Heart right ventricle (tissue), 16 donors: ENCODE data around the gene MVP. TPM values are rescaled to one million over a fixed set of nuclear protein-coding genes. Genes with fewer than 3 reads are reported as not detected.
"Not testable (repeated sequence)": the region's sequence is repeated elsewhere in the genome, so short reads cannot be mapped to it uniquely, and the experiment has no call there.

Experiments used
- ATAC-seq, 8 donors: fragments of 200-7000 bp; cut with Tn5 transposase; one replicate each; pipeline ENCODE4 v1.9.1; 2020; ENCODE audit warnings: mild to moderate bottlenecking in 8 of 8, moderate library complexity in 8 of 8, moderate number of reproducible peaks in 1 of 8
- DNase-seq, 2 donors: peaks; one replicate each; pipeline ENCODE4 v3.0.0-alpha.2; 2020
- H3K27ac ChIP-seq, 10 donors: fragments of 200-600 bp; sonication (generic) in 2 of 10; one replicate each; pipeline versions ENCODE4 v1.5.0 to v1.8.0; 2020 to 2022; ENCODE audit warnings: mild to moderate bottlenecking in 3 of 10
- H3K27me3 ChIP-seq, 7 donors: fragments of 200-600 bp; one replicate each; pipeline ENCODE4 v1.8.0; 2021 to 2022; ENCODE audit warnings: mild to moderate bottlenecking in 2 of 7
- H3K36me3 ChIP-seq, 9 donors: fragments of 200-600 bp; sonication (generic) in 1 of 9; one replicate each; pipeline versions ENCODE4 v1.5.0 to v1.8.0; 2020 to 2022; ENCODE audit warnings: mild to moderate bottlenecking in 2 of 9
- H3K4me1 ChIP-seq, 9 donors: fragments of 200-600 bp; sonication (generic) in 1 of 9; one replicate each; pipeline versions ENCODE4 v1.5.0 to v1.8.0; 2020 to 2022; ENCODE audit warnings: mild to moderate bottlenecking in 4 of 9
- H3K4me3 ChIP-seq, 10 donors: fragments of 200-600 bp; sonication (generic) in 2 of 10; one replicate each; pipeline versions ENCODE4 v1.5.0 to v1.8.0; 2020 to 2022; ENCODE audit warnings: mild to moderate bottlenecking in 7 of 10, moderate library complexity in 2 of 10
- H3K9me3 ChIP-seq, 11 donors: fragments of 200-600 bp in 10 of 11; sonication (generic) in 2 of 11; one replicate each; pipeline versions ENCODE4 v1.5.0 to v1.8.0; 2013 to 2022; ENCODE audit warnings: mild to moderate bottlenecking in 2 of 11, control low read depth in 1 of 11, moderate library complexity in 1 of 11
- WGBS, 2 donors: extraction: QIAGEN DNeasy Blood & Tissue Kit; methylation state at CpG; one replicate each; pipeline ENCODE4 v1.1.7; 2013; ENCODE audit warnings: inconsistent platforms in 1 of 2; 5-methylcytosine and 5-hydroxymethylcytosine counted together
- intact Hi-C, 10 donors: fragments of 100-400 bp; cut with DNase I; formaldehyde crosslinking; loops; one replicate each; pipeline versions ENCODE4 v1.11.1 to v1.14.2; 2022
- polyA plus RNA-seq, 2 donors: library from polyadenylated mRNA; stranded (reverse); fragments of 200-250 nt; gene quantifications; one replicate each; pipeline ENCODE4 v1.2.3, GENCODE V29; 2013
- total RNA-seq, 10 donors: library from RNA; stranded (reverse); fragmentation: NEBNext Ultra II Directional in 3 of 10; extraction: Animal tissue kit (Norgen Biotek cat#: 25700) in 3 of 10; gene quantifications; one replicate each; pipeline versions ENCODE4 v1.2.1 to v1.2.4, GENCODE V29; 2021 to 2023
- TF ChIP-seq, protein P1 (sequence below), 9 donors: fragments of 200-600 bp; sonication (generic) in 2 of 9; IDR thresholded peaks; one replicate each; pipeline versions ENCODE4 v1.5.0 to v1.8.0; 2021 to 2022; ENCODE audit warnings: antibody characterized with exemption in 9 of 9, mild to moderate bottlenecking in 5 of 9, moderate library complexity in 1 of 9
- donor health status: Arrhythmogenic right ventricular cardiomyopathy.
- donor health status: ischemic (EF 13 %, LVEDD 7.1; RV severe dilation, severe dysfunction).
- donor health status: healthy with polysubstance abuse.
- donor health status: DM: no; HTN: yes; CAD: no.
- donor health status: DM: no; HTN: no; CAD: no.
- donor health status: ischemic (EF 25% LVEDD 6.9; RV normal size, moderate dysfunction).
- donor health status: ischemic (EF 25% LVEDD 5.7; RV mildly dilated, moderate dysfunction).
- donor health status: healthy.
- donor health status: DM: yes; HTN: yes; CAD: no.
- donor health status: Ischemic cardiomyopathy.
- donor health status: ischemic (EF 35%, LVEDD 5.7; RV mildly dilated, moderate dysfunction).
- donor health status: nonischemic (EF 11% LVEDD 7.7; RV severe dilation, severe dysfunction).
- donor health status: DM: yes; HTN: yes; CAD: no.
- donor health status: PGD.
- donor health status: ischemic (EF 29% LVEDD 5.4; RV normal size, mild dysfunction).
- donor health status: nonischemic (EF 23%, LVEDD 6.1; RV moderate dilation, normal function).

MVP gene
- total and polyA plus RNA-seq, 12 donors: 24.5 to 122 (median 42.7) TPM

DNA sequence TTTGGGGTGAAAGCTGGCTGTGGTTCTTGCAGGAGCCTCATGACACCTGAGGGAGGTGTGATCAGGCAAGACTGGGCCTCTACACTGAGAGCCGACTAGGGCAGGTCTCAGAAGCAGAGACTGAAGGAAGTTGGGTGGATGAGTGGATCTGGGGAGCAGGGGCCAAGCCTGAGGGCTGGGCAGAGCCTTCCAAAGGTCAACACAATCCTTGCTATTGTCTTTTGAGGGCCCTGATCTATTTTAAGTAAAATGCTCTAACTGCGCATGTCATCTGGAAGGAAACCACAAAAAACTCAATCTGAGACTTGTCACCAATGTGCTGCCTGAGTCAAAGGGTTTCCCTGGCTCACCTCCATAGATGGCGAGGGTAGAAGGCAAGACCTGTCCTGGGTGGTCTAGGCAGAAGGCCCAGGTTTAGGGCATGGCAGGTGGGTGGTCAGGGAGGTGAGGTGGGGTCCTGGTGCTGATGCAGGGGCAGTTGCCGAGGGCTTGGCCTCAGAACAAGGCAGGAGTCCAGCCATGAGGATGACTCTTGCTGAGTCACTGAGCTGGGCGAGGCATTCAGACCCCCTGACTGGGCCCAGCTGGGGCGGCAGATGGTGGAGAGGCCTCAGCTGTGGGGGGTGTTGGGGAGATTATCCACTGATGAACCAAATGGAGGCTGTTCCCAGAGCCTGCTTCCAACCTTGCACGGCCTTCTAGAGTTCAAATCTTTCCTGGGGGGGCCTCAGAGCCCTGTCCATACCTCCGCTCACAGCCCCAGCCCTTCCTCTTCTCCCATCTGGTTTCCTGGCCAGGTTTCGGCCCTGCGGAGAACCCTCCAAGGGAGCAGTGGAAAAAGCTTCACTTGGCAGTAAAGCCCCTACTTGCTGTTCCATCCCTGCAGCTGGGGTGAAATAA is 5.1 kb downstream of the MVP start:
- ATAC-seq (peak; percentile 45 to 79 (median 68)), DNase-seq (peak; percentile 52 to 56)
- peaks cover 23 to 72% (median 61%) of the 10 kb centered on the region in 9 donors for H3K4me1 ChIP-seq
- H3K4me3 ChIP-seq: peak overlapping the region in 4 of 10 donors; percentile 4 to 18 (median 14)
- H3K36me3 ChIP-seq: peaks cover 0 to 25% (median 0%) of the 10 kb centered on the region in 9 donors
- peak overlapping the region; percentile 65 to 83 (median 80) for H3K27ac ChIP-seq
- TF ChIP-seq, protein P1, sequence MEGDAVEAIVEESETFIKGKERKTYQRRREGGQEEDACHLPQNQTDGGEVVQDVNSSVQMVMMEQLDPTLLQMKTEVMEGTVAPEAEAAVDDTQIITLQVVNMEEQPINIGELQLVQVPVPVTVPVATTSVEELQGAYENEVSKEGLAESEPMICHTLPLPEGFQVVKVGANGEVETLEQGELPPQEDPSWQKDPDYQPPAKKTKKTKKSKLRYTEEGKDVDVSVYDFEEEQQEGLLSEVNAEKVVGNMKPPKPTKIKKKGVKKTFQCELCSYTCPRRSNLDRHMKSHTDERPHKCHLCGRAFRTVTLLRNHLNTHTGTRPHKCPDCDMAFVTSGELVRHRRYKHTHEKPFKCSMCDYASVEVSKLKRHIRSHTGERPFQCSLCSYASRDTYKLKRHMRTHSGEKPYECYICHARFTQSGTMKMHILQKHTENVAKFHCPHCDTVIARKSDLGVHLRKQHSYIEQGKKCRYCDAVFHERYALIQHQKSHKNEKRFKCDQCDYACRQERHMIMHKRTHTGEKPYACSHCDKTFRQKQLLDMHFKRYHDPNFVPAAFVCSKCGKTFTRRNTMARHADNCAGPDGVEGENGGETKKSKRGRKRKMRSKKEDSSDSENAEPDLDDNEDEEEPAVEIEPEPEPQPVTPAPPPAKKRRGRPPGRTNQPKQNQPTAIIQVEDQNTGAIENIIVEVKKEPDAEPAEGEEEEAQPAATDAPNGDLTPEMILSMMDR (IDR thresholded peaks at IDR 0.05): no peak
- H3K9me3 ChIP-seq: no peaks in the 10 kb centered on the region
- H3K27me3 ChIP-seq: no peaks in the 10 kb centered on the region
- 57 to 67% methylated on average over 10 of the region's 10 CpGs for WGBS, 2 donors
- intact Hi-C loops: no loop called here

- no peak for DNase-seq
- TF ChIP-seq, protein P1 (IDR thresholded peaks at IDR 0.05): no peak
- intact Hi-C loops: no loop called here
- peak overlapping the region in 9 of 10 donors; percentile 65 to 83 (median 81) for H3K27ac ChIP-seq
- no peaks in the 10 kb centered on the region for H3K27me3 ChIP-seq
- no peaks in the 10 kb centered on the region for H3K9me3 ChIP-seq
- no peak overlapping the region for H3K4me3 ChIP-seq
- no peak for ATAC-seq
- H3K36me3 ChIP-seq: peaks cover 0 to 34% (median 7%) of the 10 kb centered on the region in 9 donors
- WGBS, 2 donors: 76 to 93% methylated on average over 5 to 7 of the region's 8 CpGs
- peaks cover 23 to 74% (median 52%) of the 10 kb centered on the region in 9 donors for H3K4me1 ChIP-seq
These were observed 6.1 kb downstream of the MVP start for GRCh38 chr16:29826342-29826695.

GRCh38 chr16:29830774-29831173 is 10.5 kb downstream of the MVP start:
- DNase-seq (no peak), ATAC-seq (no peak)
- Histone ChIP-seq H3K4me3 (no peak overlapping the region), H3K4me1 (peaks cover under 1 to 31% (median 8%) of the 10 kb centered on the region in 9 donors), H3K9me3 (no peaks in the 10 kb centered on the region), H3K27ac (no peak overlapping the region), H3K36me3 (peaks cover 0 to 69% (median 27%) of the 10 kb centered on the region in 9 donors), H3K27me3 (no peaks in the 10 kb centered on the region)
- TF ChIP-seq, protein P1 (IDR thresholded peaks at IDR 0.05): no peak
- intact Hi-C loops: no loop called here
- 95 to 98% methylated on average over 11 of the region's 11 CpGs for WGBS, 2 donors

- Histone ChIP-seq H3K27me3 (no peaks in the 10 kb centered on the region), H3K27ac (no peak overlapping the region), H3K4me3 (no peak overlapping the region), H3K9me3 (no peaks in the 10 kb centered on the region), H3K36me3 (peaks cover 0 to 76% (median 29%) of the 10 kb centered on the region in 9 donors), H3K4me1 (peaks cover 0 to 24% (median 1%) of the 10 kb centered on the region in 9 donors)
- peak in 1 of 2 donors; percentile 35 for DNase-seq
- TF ChIP-seq, protein P1 (IDR thresholded peaks at IDR 0.05): no peak
- WGBS, 2 donors: 50 to 52% methylated on average over 2 of the region's 2 CpGs
- ATAC-seq: peak; percentile 47 to 88 (median 71)
- intact Hi-C loops: no loop called here
These were observed 11.2 kb downstream of the MVP start for GRCh38 chr16:29831490-29831889.

- ATAC-seq, H3K9me3 ChIP-seq, H3K27ac ChIP-seq, H3K4me3 ChIP-seq, intact Hi-C loops, DNase-seq, H3K27me3 ChIP-seq: not testable (repeated sequence)
- H3K4me1 ChIP-seq: peaks cover 0 to 13% (median 0%) of the 10 kb centered on the region in 9 donors
- H3K36me3 ChIP-seq: peaks cover 0 to 89% (median 44%) of the 10 kb centered on the region in 9 donors
- whole genome bisulfite sequencing, 2 donors: 96 to 97% methylated on average over 4 of the region's 4 CpGs
These were observed 13.0 kb downstream of the MVP start for GRCh38 chr16:29833219-29833618.
